HEK293 (cell line): ENCODE results near the gene ERVK3-1.

Experiments
- CTCF ChIP-seq: fragments of 450-650 bp; formaldehyde crosslinking; IDR thresholded peaks from 2 replicates; pipeline ENCODE4 v1.5.1; 2016; ENCODE audit warnings: missing biosample characterization, missing genetic modification characterization
- KLF10 ChIP-seq: fragments of 450-650 bp; IDR thresholded peaks from 2 replicates; pipeline ENCODE4 v1.5.1; 2018; ENCODE audit warnings: missing biosample characterization, mild to moderate bottlenecking, missing genetic modification characterization
- SALL2 ChIP-seq: fragments of 450-650 bp; formaldehyde crosslinking; IDR thresholded peaks from 2 replicates; pipeline ENCODE4 v1.5.0; 2017; ENCODE audit warnings: missing biosample characterization, mild to moderate bottlenecking, missing genetic modification characterization, borderline replicate concordance
- ZBTB11 ChIP-seq: fragments of 450-650 bp; formaldehyde crosslinking; conservative IDR thresholded peaks from 2 replicates; pipeline ENCODE4 v1.5.1; 2016; ENCODE audit warnings: low read depth, missing biosample characterization, missing genetic modification characterization
- ZFHX2 ChIP-seq: fragments of 450-650 bp; formaldehyde crosslinking; conservative IDR thresholded peaks from 2 replicates; pipeline ENCODE4 v1.5.1; 2016; ENCODE audit warnings: missing biosample characterization, missing genetic modification characterization
- ZNF223 ChIP-seq: fragments of 450-650 bp; formaldehyde crosslinking; IDR thresholded peaks from 2 replicates; pipeline ENCODE4 v1.5.1; 2016; ENCODE audit warnings: missing biosample characterization, missing genetic modification characterization
- ZNF362 ChIP-seq: fragments of 450-650 bp; formaldehyde crosslinking; IDR thresholded peaks from 2 replicates; pipeline ENCODE4 v1.5.1; 2016; ENCODE audit warnings: missing biosample characterization, missing genetic modification characterization
- ZNF558 ChIP-seq: fragments of 450-650 bp; formaldehyde crosslinking; IDR thresholded peaks from 2 replicates; pipeline ENCODE4 v1.5.1; 2016; ENCODE audit warnings: missing biosample characterization, missing genetic modification characterization

- TF ChIP-seq CTCF (no peak), ZFHX2 (no peak), SALL2 (tag by site-specific recombination) (no peak), ZBTB11 (tag by site-specific recombination) (no peak), ZNF362 (no peak), ZNF223 (tag by site-specific recombination) (no peak), ZNF558 (tag by site-specific recombination) (no peak), KLF10 (tag by site-specific recombination) (no peak)
Measured at GRCh38 chr19:58350001-58350861, 45.1 kb downstream of the ERVK3-1 start.
